OCI-M2 (cell line): ENCODE data around the gene HOXB8.

Experiments
- DNase-seq: peaks from one replicate; lab custom pipeline; 2025; ENCODE audit not compliant: unreplicated experiment; lab: John Stamatoyannopoulos, UW

HOXB8 gene

DNA sequence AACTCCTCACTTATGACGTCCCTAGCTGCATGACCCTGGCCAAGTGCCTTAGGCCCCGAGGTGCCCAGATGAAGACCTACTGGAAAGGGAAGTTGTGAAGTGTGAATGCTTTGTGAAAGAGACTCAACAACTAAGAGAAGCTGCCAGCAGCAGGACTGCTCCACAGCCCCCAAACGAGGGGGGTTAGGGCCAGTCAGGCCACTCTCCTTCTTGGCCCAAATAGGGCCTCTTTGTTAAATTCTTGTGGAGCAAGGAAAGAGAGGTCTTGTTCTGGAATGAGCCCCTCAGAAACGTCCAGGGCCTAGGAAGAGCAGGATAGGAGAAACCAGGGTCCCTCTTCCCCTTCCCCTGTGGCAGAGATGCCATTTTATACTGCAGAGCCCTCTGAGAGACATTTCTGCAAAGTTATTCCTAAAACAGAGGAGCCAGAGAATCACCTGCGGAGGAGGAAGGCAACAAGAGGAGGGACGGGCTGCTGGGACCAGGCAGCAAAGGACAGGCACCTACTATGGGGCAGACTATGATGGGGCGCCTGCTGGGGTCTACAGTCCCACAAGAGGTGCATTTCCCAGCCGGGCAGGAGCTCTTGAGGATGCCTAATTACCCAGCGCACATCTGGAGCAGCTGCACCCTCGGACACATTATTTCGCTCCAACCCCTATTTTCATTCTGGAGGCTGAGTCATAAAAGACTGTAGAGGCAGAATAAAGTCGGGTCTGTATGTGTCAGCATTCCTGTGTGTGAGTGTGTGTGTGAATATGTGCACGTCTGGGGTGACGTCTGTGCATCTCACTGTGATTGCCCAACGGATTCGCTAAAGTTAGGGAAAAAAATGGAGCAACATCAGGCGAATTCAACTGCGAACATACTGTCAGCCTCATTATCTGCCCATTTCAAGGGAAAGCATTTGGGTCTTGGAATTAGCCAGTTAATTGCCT lies 22.5 kb upstream of the HOXB8 start:
- DNase-seq, result no peak

DNA sequence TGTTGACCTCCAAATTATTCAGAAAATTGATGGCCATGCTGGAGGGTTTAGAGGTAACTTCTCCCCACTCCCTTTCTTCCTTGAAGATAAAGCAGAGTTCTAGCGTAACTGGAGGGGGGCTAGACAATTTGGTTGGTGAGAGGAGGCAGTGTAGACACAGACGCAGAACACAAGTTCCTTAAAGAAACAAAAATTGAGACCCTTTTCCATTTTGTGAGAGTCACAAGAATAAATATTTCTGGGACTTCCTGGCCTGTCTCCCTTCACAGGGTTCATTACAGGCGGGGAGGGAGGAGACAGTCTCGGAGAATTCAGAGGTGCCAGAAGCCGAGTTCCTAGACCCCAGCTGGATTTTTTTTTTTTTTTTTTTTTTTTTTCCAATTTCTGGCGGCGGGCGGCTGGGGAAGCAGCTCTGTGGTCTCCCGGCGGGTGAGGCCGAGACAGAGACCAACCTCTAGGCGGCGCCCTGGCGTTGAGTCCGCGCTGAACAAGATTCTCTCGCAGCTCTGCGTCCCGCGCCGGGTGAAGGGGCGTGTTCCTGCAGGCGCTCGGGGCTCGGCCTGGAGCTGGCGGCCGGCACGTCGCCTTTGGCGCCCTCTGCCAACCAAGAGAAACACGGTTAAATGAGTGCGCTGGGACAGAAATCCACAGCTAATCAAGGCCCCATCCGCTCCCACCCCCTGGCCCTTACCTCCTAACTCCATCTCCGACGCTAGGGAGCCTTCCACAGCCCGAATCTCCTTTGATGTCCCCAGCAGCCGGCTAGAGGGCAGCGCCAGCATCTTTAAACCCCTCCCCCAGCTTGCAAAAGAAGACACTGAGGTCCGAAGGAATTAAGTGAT lies 21.3 kb upstream of the HOXB8 start:
- DNase-seq, result no peak

GRCh38 chr17:48634493-48635208 lies 19.6 kb upstream of the HOXB8 start:
- no peak for DNase-seq

DNA sequence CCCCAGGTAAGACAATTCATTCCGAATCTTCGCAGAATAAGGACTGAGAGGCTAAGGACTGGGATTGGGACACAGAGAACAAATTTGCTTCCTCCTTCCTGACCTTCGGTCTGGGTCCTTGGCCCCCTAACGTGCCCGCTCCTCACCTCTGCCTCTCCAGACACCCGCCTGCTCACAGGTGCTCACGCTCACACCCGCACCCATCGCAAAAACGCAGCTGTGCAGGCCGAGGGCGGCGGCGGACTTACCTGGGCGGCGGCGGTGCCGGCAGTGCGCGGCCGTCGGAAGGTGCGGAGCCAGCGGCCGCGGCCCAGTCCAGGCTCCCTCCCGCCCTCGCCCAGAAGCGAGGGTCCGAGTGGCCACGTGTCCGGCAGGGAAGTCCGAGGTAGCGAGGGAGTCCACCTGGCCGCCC lies 18.2 kb upstream of the HOXB8 start:
- no peak for DNase-seq

- DNase-seq, result no peak
Observed at GRCh38 chr17:48632579-48633265, 17.6 kb upstream of the HOXB8 start.

GRCh38 chr17:48631693-48632578 lies 16.8 kb upstream of the HOXB8 start:
- DNase-seq, result no peak

- DNase-seq, result no peak
Observed at GRCh38 chr17:48630925-48631692, 16.0 kb upstream of the HOXB8 start.

DNA sequence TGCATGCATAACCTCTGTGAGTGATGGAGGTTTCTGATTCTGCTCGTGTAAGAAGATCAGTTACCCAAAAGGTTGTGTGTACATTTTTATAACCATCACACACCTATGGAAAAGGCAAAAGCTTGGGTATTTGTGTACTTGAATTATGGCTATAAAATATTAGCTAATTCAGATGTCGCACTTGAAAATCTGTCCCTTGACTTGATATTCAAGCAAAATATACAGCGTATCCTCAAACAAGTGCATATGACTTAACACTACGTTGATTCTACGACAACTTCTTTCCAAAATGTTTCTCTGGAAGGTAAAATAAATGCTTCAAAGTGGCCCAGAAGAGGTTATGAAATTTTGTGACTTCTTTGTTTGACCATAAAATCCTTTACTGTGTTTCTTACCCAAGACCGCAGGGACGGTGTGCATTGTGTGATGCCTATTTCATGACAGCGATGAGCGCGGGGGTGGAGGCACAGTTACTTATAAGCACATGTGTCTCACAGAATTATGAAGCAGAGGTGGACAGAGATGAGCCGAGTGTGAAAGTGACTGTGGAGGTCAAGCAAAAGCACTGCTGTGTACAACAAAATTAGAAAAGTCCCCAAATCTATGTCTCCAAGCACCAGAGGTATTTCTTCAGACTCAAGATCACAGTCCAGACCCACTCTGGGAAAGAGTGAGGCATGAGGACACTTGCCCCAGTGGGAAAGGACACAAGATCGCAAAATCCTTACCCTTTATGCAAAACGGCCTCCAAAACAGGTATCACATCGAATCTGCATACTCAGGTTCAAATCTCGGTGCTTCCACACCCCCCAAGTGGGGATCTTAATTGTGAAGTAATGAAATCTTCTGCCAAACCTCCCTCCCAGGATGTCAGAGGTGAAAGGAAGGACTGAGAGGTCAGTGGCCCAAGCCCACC lies 15.2 kb upstream of the HOXB8 start:
- no peak for DNase-seq

DNA sequence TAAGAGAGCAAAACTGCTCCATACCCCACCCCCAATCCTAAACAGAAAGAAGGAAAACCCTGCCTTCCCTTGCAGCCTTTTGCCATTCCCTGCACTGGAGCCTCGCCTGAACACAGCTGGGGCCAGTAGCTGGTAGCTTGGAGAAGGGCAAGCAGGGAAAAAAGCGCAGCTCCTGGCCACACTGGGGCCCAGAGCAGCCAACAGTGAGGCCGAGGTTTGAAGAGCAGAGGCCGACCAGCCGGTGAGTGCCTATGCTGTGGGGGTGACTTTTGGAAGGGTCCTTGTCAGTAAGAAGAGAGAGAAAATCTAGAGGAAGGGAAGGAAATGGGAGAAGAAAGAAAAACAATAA lies 14.3 kb upstream of the HOXB8 start:
- no peak for DNase-seq

GRCh38 chr17:48628649-48629410 lies 13.7 kb upstream of the HOXB8 start:
- no peak for DNase-seq

DNA sequence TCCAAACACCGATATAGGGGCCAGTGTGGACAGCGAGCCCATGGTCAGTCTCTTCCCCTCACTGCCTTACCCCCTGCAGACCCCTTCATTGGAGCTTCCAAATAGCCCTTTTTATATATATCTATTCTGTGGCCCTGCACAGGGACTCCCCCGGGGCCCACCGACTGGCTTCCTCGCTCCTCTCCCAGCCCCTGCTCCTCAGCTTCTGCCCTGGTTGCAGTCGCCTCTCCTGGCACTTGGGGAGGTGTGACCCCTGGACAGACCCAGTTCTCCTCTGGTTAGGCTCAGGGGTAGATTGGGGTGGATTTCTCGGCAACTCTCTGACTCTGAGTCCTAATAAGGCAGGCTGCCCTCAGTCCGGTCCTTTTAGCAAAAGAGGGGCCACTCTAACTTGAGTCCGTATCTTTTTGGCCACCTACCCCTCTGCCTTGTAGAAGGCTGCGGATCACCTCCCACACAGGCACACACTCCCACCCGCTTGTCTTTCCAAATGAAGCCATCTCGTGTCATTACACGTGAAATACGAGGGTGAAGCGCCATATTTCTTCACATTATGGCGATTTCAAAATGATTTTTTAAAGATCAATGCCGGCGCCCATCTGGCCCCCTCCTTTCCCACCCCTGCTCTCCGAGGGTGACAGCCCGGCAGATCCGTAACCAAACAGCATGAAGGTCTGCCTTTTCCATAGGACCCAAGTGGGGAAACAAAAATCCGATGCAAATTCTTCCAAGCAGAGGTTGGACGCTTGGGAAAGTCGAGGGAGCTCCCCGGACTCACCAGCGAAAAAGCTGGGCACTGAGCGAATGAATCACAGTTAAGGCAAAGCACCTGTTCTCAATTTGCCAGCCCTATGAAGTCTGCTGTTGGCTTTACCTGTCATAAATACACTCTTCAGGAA lies 12.8 kb upstream of the HOXB8 start:
- no peak for DNase-seq

- DNase-seq, result no peak
Observed at GRCh38 chr17:48627118-48627597, 12.1 kb upstream of the HOXB8 start.

GRCh38 chr17:48626245-48627117 lies 11.4 kb upstream of the HOXB8 start, which contains the start of gene HOXB9:
TSS of gene HOXB9 (minus strand) at chr17:48626358. CDS start at chr17:48626269, 89 bp downstream.
- DNase-seq, result no peak

DNA sequence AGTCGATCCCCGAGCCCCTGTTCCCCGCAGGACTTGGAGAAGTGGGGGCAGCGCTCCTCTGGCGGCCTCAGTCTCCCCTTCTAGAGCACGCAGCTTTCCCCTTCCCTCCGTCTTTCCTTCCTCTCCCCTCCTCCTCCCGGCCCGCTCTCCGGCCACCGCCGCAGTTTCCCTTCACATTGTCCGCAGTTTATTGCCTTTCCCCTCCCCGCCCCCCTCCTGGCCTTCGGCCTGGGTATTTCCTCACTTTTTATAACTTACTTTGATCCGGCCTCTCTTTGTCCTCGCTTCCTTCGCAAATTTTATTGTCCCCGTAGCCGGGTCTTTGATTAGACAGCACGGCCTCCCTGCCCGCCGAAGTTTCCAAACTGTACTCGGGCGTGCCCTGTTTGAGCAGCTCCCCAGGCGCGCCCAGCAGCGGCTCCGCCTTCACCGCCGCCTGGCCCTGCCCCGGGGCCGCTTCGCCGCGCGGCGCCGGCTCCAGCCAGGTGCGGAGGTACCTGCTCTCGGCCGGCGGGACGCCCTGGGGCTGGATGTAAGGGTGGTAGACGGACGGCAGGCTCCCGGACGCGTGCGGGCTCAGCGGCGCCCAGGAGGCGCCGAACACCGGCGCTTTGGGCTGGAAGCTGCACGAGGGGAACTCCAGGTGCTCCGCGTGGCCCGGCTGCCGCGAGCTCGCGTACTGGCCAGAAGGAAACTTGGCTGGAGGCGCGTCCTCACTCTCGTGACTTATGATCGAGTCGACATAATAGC lies 10.6 kb upstream of the HOXB8 start:
- no peak for DNase-seq
